ENCODE results near the gene MS4A13. TPM values are rescaled to one million over a fixed set of nuclear protein-coding genes. Genes with fewer than 3 reads are reported as not detected.
"Not testable (repeated sequence)": the region's sequence is repeated elsewhere in the genome, so short reads cannot be mapped to it uniquely, and the experiment has no call there.

The MS4A13 gene
- total RNA-seq, 1 experiment from 2014 or later: not detected

GRCh38 chr11:60510209-60510608 lies 5.0 kb upstream of the MS4A13 start:
- H2AFZ ChIP-seq (ENCODE audit: low read length); H2BK15ac ChIP-seq (ENCODE audit: low read depth, low read length); H3K18ac ChIP-seq (ENCODE audit: insufficient read length, low read depth, low read length); H3K4me1 Mint-ChIP-seq; H3K9ac ChIP-seq (ENCODE audit: extremely low read depth, insufficient read length, low read length); H4K8ac ChIP-seq (replicated peaks; ENCODE audit: insufficient read length, low read depth, low read length); H4K20me1 ChIP-seq (ENCODE audit: control insufficient read depth, insufficient read depth, insufficient read length); H3K79me2 ChIP-seq (ENCODE audit: insufficient read depth, low read length); H2BK12ac ChIP-seq (ENCODE audit: insufficient read length, low read depth, low read length); H3K4me3 Mint-ChIP-seq; H3T11ph ChIP-seq (ENCODE audit: low read length); H3K14ac ChIP-seq (ENCODE audit: insufficient read depth, low read length); H3K4ac ChIP-seq (ENCODE audit: low read depth, low read length); H3K79me1 ChIP-seq (ENCODE audit: insufficient read depth, low read depth, low read length, poor library complexity, severe bottlenecking); H3K4me1 ChIP-seq (ENCODE audit: insufficient read depth, low read length); H3K27me3 Mint-ChIP-seq (ENCODE audit: low read depth); H2BK120ac ChIP-seq (ENCODE audit: low read depth, low read length, poor library complexity, severe bottlenecking); H3K27me3 ChIP-seq (ENCODE audit: insufficient read depth, low read length); DNase-seq; H3K56ac ChIP-seq (ENCODE audit: insufficient read length, low read depth, low read length); H2BK20ac ChIP-seq (ENCODE audit: low read depth, low read length, poor library complexity, severe bottlenecking); H3K23ac ChIP-seq (ENCODE audit: insufficient read length, low read depth, low read length); H2BK5ac ChIP-seq (ENCODE audit: insufficient read length, low read length); H4K5ac ChIP-seq (ENCODE audit: insufficient read length, low read depth, low read length); H4K91ac ChIP-seq (ENCODE audit: insufficient read length, low read depth, low read length); H3K23me2 ChIP-seq (ENCODE audit: insufficient read length, low read depth, low read length, poor library complexity, severe bottlenecking); H3K27ac ChIP-seq (ENCODE audit: insufficient read length, low read depth, low read length); H2AK5ac ChIP-seq (ENCODE audit: insufficient read length, low read length); H3K27ac Mint-ChIP-seq; H3K9me3 ChIP-seq (ENCODE audit: control insufficient read depth, low read depth, low read length); H3K4me2 ChIP-seq (ENCODE audit: insufficient read depth, insufficient read length, low read length): not testable (repeated sequence)
- no CpG with 5 or more reads among the region's 28 CpGs for WGBS (ENCODE audit: extremely low coverage, insufficient read length, low lambda C conversion rate)
- peaks cover 5 to 18% (median 8%) of the 10 kb centered on the region in 3 experiments; a peak in 6 of 7 replicates for H3K36me3 Mint-ChIP-seq (ENCODE audit: insufficient read depth in 1 of 3, low read depth in 3 of 3)
- peaks cover 16 to 21% of the 10 kb centered on the region in 2 experiments for H3K9me3 Mint-ChIP-seq
